ENCODE measurements around the gene QRSL1. TPM values are rescaled to one million over a fixed set of nuclear protein-coding genes. Genes with fewer than 3 reads are reported as not detected.

The QRSL1 gene
- total and polyA plus RNA-seq, 9 of the 15 experiments (the other 6 are each of a cell fraction or from before 2014, with no cell fraction given): 14.6 to 31.5 (median 23.0) TPM

- TF ChIP-seq TFAP4 (CRISPR knock-in tag; IDR thresholded peaks at IDR 0.05; ENCODE audit: borderline replicate concordance): peak; percentile 48
- TF ChIP-seq PHF21A (IDR thresholded peaks at IDR 0.05; ENCODE audit: borderline replicate concordance, low read depth): no peak
- peak; percentile 25 to 95; a peak in 3 of 4 replicates for TF ChIP-seq HDAC1 (IDR thresholded peaks at IDR 0.05)
- no peak for TF ChIP-seq GATAD2B (IDR thresholded peaks at IDR 0.05; ENCODE audit: borderline replicate concordance)
- no peak for TF ChIP-seq ZNF239 (CRISPR knock-in tag; IDR thresholded peaks at IDR 0.05)
- no peak for TF ChIP-seq CEBPG (CRISPR knock-in tag; IDR thresholded peaks at IDR 0.05)
- TF ChIP-seq CEBPG (tag; conservative IDR thresholded peaks at IDR 0.05 in 1 of 2, IDR thresholded peaks at IDR 0.05 in 1 of 2): no peak
- TF ChIP-seq ZBTB2 (IDR thresholded peaks at IDR 0.05): no peak
- peak; percentile 96 for TF ChIP-seq DIDO1 (tag; IDR thresholded peaks at IDR 0.05; ENCODE audit: low read depth)
- peak; percentile 15; the same call in 1 of the 2 replicates for TF ChIP-seq PML (IDR thresholded peaks at IDR 0.05; ENCODE audit: low read length)
- TF ChIP-seq, protein P1, sequence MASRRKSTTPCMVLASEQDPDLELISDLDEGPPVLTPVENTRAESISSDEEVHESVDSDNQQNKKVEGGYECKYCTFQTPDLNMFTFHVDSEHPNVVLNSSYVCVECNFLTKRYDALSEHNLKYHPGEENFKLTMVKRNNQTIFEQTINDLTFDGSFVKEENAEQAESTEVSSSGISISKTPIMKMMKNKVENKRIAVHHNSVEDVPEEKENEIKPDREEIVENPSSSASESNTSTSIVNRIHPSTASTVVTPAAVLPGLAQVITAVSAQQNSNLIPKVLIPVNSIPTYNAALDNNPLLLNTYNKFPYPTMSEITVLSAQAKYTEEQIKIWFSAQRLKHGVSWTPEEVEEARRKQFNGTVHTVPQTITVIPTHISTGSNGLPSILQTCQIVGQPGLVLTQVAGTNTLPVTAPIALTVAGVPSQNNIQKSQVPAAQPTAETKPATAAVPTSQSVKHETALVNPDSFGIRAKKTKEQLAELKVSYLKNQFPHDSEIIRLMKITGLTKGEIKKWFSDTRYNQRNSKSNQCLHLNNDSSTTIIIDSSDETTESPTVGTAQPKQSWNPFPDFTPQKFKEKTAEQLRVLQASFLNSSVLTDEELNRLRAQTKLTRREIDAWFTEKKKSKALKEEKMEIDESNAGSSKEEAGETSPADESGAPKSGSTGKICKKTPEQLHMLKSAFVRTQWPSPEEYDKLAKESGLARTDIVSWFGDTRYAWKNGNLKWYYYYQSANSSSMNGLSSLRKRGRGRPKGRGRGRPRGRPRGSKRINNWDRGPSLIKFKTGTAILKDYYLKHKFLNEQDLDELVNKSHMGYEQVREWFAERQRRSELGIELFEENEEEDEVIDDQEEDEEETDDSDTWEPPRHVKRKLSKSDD (conservative IDR thresholded peaks at IDR 0.05; ENCODE audit: low read length): no peak
- TF ChIP-seq ZNF263 (CRISPR knock-in tag; IDR thresholded peaks at IDR 0.05; ENCODE audit: borderline replicate concordance): no peak
- no peak for TF ChIP-seq HLTF (IDR thresholded peaks at IDR 0.05)
- TF ChIP-seq ATF7 (IDR thresholded peaks at IDR 0.05): peak; percentile 13; the same call in 1 of the 2 replicates
- TF ChIP-seq NFRKB (IDR thresholded peaks at IDR 0.05; ENCODE audit: low read depth): peak; percentile 93
- no peak for TF ChIP-seq BMI1 (IDR thresholded peaks at IDR 0.05; ENCODE audit: low read length)
- no peak for TF ChIP-seq MECOM (CRISPR knock-in tag; IDR thresholded peaks at IDR 0.05)
- TF ChIP-seq SREBF2 (CRISPR knock-in tag; IDR thresholded peaks at IDR 0.05): no peak
- TF ChIP-seq, protein P2, sequence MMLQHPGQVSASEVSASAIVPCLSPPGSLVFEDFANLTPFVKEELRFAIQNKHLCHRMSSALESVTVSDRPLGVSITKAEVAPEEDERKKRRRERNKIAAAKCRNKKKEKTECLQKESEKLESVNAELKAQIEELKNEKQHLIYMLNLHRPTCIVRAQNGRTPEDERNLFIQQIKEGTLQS (IDR thresholded peaks at IDR 0.05): no peak
- TF ChIP-seq, protein P2 (CRISPR knock-in tag; conservative IDR thresholded peaks at IDR 0.05): no peak
- TF ChIP-seq, protein P3, sequence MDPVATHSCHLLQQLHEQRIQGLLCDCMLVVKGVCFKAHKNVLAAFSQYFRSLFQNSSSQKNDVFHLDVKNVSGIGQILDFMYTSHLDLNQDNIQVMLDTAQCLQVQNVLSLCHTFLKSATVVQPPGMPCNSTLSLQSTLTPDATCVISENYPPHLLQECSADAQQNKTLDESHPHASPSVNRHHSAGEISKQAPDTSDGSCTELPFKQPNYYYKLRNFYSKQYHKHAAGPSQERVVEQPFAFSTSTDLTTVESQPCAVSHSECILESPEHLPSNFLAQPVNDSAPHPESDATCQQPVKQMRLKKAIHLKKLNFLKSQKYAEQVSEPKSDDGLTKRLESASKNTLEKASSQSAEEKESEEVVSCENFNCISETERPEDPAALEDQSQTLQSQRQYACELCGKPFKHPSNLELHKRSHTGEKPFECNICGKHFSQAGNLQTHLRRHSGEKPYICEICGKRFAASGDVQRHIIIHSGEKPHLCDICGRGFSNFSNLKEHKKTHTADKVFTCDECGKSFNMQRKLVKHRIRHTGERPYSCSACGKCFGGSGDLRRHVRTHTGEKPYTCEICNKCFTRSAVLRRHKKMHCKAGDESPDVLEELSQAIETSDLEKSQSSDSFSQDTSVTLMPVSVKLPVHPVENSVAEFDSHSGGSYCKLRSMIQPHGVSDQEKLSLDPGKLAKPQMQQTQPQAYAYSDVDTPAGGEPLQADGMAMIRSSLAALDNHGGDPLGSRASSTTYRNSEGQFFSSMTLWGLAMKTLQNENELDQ (CRISPR knock-in tag; IDR thresholded peaks at IDR 0.05; ENCODE audit: borderline replicate concordance): no peak
Measured at GRCh38 chr6:106629103-106629858, at the start of gene QRSL1, which contains the start of gene RTN4IP1 (continued).

Measured in K562 (cell line).